A673 (cell line): ENCODE measurements around the gene FYTTD1. TPM values are rescaled to one million over a fixed set of nuclear protein-coding genes. Genes with fewer than 3 reads are reported as not detected.

Experiments used
- Bru-seq: library from RNA; stranded (reverse); fragments of 400-500 nt; gene quantifications from one replicate; lab custom pipeline; 2021; lab: Mats Ljungman, UMichigan
- BruChase-seq, 2 experiments: library from RNA; stranded (reverse); fragments of 400-500 nt; gene quantifications; one replicate each; lab custom pipeline; 2021; lab: Mats Ljungman, UMichigan
- BruUV-seq: library from RNA; stranded (reverse); fragments of 400-500 nt; replicated peaks from 2 replicates; lab custom pipeline; 2021; lab: Mats Ljungman, UMichigan
- CTCF ChIA-PET: fragments of 300-600 bp; sonication (Branson Sonifier 250); formaldehyde crosslinking; loops from one replicate; lab custom pipeline; 2022; ENCODE audit warnings: antibody characterized with exemption; lab: Charles Lee
- POLR2A ChIA-PET: fragments of 300-600 bp; sonication (Branson Sonifier 250); formaldehyde crosslinking; loops from one replicate; lab custom pipeline; 2022; ENCODE audit warnings: antibody characterized with exemption; ENCODE audit not compliant: low non-redundant PET; lab: Charles Lee
- DNase-seq: peaks from one replicate; pipeline ENCODE4 v3.0.0-alpha.2; 2015; ENCODE audit warnings: low spot score
- H3K27ac ChIP-seq: fragments of 200-600 bp; sonication (generic); 2 replicates; pipeline ENCODE4 v1.5.1; 2016; ENCODE audit warnings: mixed run types, low read depth, mild to moderate bottlenecking, mixed read lengths, antibody characterized with exemption, low read length; ENCODE audit not compliant: poor library complexity, severe bottlenecking
- H3K27me3 ChIP-seq: fragments of 200-600 bp; sonication (generic); replicated peaks from 2 replicates; pipeline ENCODE4 v1.6.1; 2017; ENCODE audit warnings: mixed run types, low read depth, mild to moderate bottlenecking, mixed read lengths, antibody characterized with exemption, low read length; ENCODE audit not compliant: insufficient read depth, poor library complexity
- H3K36me3 ChIP-seq: fragments of 200-600 bp; sonication (generic); 2 replicates; pipeline ENCODE4 v1.6.1; 2016; ENCODE audit warnings: mixed run types, mild to moderate bottlenecking, mixed read lengths, antibody characterized with exemption, low read length; ENCODE audit not compliant: insufficient read depth, poor library complexity, severe bottlenecking
- H3K4me1 ChIP-seq: fragments of 200-600 bp; sonication (generic); 2 replicates; pipeline ENCODE4 v1.6.1; 2017; ENCODE audit warnings: mixed run types, mild to moderate bottlenecking, mixed read lengths, antibody characterized with exemption, low read length; ENCODE audit not compliant: insufficient read depth, poor library complexity, severe bottlenecking
- H3K4me3 ChIP-seq: fragments of 200-600 bp; sonication (generic); 2 replicates; pipeline ENCODE4 v1.5.1; 2016; ENCODE audit warnings: low read depth, mixed run types, mild to moderate bottlenecking, mixed read lengths, low read length; ENCODE audit not compliant: poor library complexity, severe bottlenecking
- H3K9me3 ChIP-seq: fragments of 200-600 bp; sonication (generic); 2 replicates; pipeline ENCODE4 v1.6.1; 2016; ENCODE audit warnings: mixed run types, low read depth, mild to moderate bottlenecking, mixed read lengths, antibody characterized with exemption, low read length; ENCODE audit not compliant: poor library complexity, severe bottlenecking
- EZH2 ChIP-seq: fragments of 200-600 bp; sonication (generic); IDR thresholded peaks from 2 replicates; pipeline ENCODE4 v1.6.1; 2017; ENCODE audit warnings: borderline replicate concordance, low read depth, mild to moderate bottlenecking, mixed read lengths, antibody characterized with exemption, low read length; ENCODE audit not compliant: poor library complexity, severe bottlenecking
- intact Hi-C: fragments of 100-400 bp; cut with micrococcal nuclease; formaldehyde crosslinking; loops from one replicate; pipeline ENCODE4 v1.10.0; 2022; ENCODE audit not compliant: unreplicated experiment
- long read RNA-seq: library from polyadenylated mRNA; stranded (forward); transcript quantifications from one replicate; pipeline ENCODE4 v2.0.0, GENCODE V29; 2022
- total RNA-seq: library from RNA; stranded (reverse); gene quantifications from 2 replicates; pipeline ENCODE4 v1.2.3, GENCODE V29; 2021
- TF ChIP-seq, protein P1 (sequence below): fragments of 300-800, 200-600 bp; sonication (generic); conservative IDR thresholded peaks from 2 replicates; pipeline ENCODE4 v1.5.1; 2017; ENCODE audit warnings: low read depth, mild to moderate bottlenecking, antibody characterized with exemption, low read length, moderate library complexity, mixed read lengths

Gene FYTTD1, protein sequence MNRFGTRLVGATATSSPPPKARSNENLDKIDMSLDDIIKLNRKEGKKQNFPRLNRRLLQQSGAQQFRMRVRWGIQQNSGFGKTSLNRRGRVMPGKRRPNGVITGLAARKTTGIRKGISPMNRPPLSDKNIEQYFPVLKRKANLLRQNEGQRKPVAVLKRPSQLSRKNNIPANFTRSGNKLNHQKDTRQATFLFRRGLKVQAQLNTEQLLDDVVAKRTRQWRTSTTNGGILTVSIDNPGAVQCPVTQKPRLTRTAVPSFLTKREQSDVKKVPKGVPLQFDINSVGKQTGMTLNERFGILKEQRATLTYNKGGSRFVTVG
- total RNA-seq (89.7 and 93.8 TPM in 2 replicates), Bru-seq, nascent RNA (percentile 79 among the genes with signal in this experiment), BruChase-seq, experiment 1, labeled RNA remaining after a 2-hour chase (percentile 88 among the genes with signal in this experiment), BruChase-seq, experiment 2, labeled RNA remaining after a 6-hour chase (percentile 95 among the genes with signal in this experiment)
- long read RNA-seq, full-length matches to known transcripts, result 244 of 293 reads
- long read RNA-seq, partial matches to known transcripts, result 22 of 293 reads
- long read RNA-seq, other reads (novel, unspliced or antisense), result 27 of 293 reads

DNA sequence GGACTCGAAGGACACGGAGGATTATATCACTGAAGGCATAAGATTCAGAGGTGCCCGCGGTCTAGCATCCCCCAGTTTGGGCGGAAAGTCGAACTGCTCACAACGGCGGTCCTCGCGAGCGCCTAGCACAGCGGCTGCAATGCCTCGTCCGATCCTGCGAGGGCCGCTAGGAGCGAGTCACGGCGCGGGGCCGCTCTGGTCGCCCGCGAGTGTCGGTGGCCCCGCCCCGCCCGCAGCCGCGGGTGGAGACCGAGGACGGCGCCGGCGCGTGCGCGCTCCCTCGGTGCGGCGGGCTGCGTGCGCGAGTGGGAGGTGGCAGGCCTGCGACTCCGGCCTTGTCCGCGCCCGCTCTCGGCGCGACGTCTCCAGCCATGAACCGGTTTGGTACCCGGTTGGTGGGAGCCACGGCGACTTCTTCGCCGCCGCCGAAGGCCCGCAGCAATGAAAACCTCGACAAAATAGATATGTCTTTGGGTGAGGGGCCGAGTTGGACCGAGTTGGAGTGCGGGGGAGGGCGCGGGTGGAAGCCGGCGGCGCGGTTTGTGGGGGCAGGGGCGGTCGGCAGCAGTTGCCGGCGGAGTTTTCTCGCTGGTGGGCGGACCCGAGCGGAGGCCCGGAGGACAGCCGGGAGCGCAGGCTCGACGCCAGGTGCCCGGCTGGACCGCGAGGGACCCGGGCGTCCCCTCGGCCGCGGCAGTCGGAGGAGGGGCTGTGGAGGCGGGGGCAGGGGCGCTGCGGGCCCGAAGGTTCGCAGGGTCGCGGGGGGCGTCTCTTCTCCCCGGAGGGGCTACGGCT is at the start of gene FYTTD1:
Gene FYTTD1, plus strand, starts transcription at position 283 of the 795 bp plus-strand sequence. Its CDS starts 89 bp downstream, at position 372.
- no TSS peak for BruUV-seq
- intact Hi-C loops, result no loop called here
- peak within 1 kb of the TSS; percentile 86 for H3K4me3 ChIP-seq
- no peaks in the 10 kb centered on the region for H3K4me1 ChIP-seq
- peak; percentile 95 for DNase-seq
- H3K9me3 ChIP-seq, result no peaks in the 10 kb centered on the region
- ChIA-PET CTCF (no interaction called here), POLR2A (no interaction called here)
- no peaks in the 10 kb centered on the region for H3K36me3 ChIP-seq
- TF ChIP-seq, protein P1, sequence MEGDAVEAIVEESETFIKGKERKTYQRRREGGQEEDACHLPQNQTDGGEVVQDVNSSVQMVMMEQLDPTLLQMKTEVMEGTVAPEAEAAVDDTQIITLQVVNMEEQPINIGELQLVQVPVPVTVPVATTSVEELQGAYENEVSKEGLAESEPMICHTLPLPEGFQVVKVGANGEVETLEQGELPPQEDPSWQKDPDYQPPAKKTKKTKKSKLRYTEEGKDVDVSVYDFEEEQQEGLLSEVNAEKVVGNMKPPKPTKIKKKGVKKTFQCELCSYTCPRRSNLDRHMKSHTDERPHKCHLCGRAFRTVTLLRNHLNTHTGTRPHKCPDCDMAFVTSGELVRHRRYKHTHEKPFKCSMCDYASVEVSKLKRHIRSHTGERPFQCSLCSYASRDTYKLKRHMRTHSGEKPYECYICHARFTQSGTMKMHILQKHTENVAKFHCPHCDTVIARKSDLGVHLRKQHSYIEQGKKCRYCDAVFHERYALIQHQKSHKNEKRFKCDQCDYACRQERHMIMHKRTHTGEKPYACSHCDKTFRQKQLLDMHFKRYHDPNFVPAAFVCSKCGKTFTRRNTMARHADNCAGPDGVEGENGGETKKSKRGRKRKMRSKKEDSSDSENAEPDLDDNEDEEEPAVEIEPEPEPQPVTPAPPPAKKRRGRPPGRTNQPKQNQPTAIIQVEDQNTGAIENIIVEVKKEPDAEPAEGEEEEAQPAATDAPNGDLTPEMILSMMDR, result peak; percentile 53
- TF ChIP-seq EZH2, result no peak
- no peaks in the 10 kb centered on the region for H3K27me3 ChIP-seq
- peak within 1 kb of the TSS; percentile 87 for H3K27ac ChIP-seq

DNA sequence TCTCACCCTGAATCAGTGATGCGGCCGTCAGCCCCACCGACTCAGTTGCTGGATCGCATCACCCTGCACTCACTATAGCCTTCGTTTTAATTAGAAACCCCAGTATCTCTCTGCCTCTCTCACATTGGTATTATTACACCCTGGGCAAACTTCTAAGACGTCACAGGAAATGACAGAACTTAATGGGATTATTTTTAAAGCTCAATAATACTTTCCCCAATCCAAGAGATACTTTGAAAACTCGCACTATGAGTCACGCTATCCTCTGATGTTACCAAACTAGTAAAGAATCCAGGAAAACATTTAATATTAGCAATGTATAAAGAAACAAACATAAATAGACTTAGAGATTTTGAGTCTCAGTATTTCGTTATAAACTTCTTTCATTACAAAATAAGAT is 49.6 kb upstream of the FYTTD1 start:
- intact Hi-C loops, result no loop called here
- ChIA-PET CTCF (no interaction called here), POLR2A (no interaction called here)
- H3K27ac ChIP-seq, result peak overlapping the region; percentile 84
- H3K9me3 ChIP-seq, result no peaks in the 10 kb centered on the region
- H3K4me1 ChIP-seq, result peaks cover 17% of the 10 kb centered on the region
- H3K36me3 ChIP-seq, result peaks cover 4% of the 10 kb centered on the region
- H3K4me3 ChIP-seq, result no peak overlapping the region
- no peak for TF ChIP-seq EZH2
- TF ChIP-seq, protein P1, result no peak
- BruUV-seq, result no TSS peak
- DNase-seq, result peak; percentile 73
- H3K27me3 ChIP-seq, result no peaks in the 10 kb centered on the region

DNA sequence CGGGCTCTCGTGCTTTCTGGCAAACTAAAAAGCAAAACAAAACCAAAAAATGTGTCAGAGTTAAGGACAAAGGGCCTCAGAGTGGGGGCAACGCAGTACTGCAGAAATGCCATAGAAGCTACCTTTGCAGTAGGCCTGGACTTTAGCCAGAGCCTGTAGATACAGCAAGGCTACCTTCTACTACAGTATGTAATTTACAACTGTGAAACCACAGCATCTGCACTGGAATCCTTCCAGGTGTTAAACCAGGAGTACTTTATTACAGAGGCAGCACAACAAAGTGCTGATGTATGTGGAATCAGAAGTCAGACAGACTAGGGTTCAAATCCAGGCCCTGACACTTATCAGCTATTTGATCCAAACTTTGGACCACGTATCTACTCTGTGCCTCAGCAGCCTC is 47.8 kb upstream of the FYTTD1 start:
- ChIA-PET POLR2A (no interaction called here), CTCF (no interaction called here)
- H3K4me3 ChIP-seq, result no peak overlapping the region
- no peaks in the 10 kb centered on the region for H3K9me3 ChIP-seq
- H3K4me1 ChIP-seq, result peaks cover 17% of the 10 kb centered on the region
- intact Hi-C loops, result no loop called here
- peaks cover 4% of the 10 kb centered on the region for H3K36me3 ChIP-seq
- no TSS peak for BruUV-seq
- no peak for TF ChIP-seq EZH2
- TF ChIP-seq, protein P1, result no peak
- no peak for DNase-seq
- no peaks in the 10 kb centered on the region for H3K27me3 ChIP-seq
- no peak overlapping the region for H3K27ac ChIP-seq
